ENCODE measurements around the gene C16orf95. TPM values are rescaled to one million over a fixed set of nuclear protein-coding genes. Genes with fewer than 3 reads are reported as not detected.

C16orf95 gene
- polyA plus RNA-seq, 3 donors from 2014 or later, result 3.2 to 7.7 (median 4.4) TPM

- Mint-ChIP-seq H3K4me1 (no peaks in the 10 kb centered on the region), H3K27ac (no peak overlapping the region), H3K9me3 (no peaks in the 10 kb centered on the region), H3K36me3 (peaks cover 3 to 5% (median 4%) of the 10 kb centered on the region in 3 donors), H3K4me3 (no peak overlapping the region), H3K27me3 (ENCODE audit: low read depth in 3 of 3) (no peaks in the 10 kb centered on the region)
- DNase-seq, result no peak
These were observed 6.6 kb downstream of the C16orf95 start for GRCh38 chr16:87310610-87311009.

GRCh38 chr16:87309620-87310525 is 7.3 kb downstream of the C16orf95 start:
- no peak overlapping the region for H3K4me3 Mint-ChIP-seq
- H3K36me3 Mint-ChIP-seq, result peaks cover 3 to 5% (median 4%) of the 10 kb centered on the region in 3 donors
- H3K9me3 Mint-ChIP-seq, result no peaks in the 10 kb centered on the region
- no peak overlapping the region for H3K27ac Mint-ChIP-seq
- H3K4me1 Mint-ChIP-seq, result no peaks in the 10 kb centered on the region
- no peak for DNase-seq
- H3K27me3 Mint-ChIP-seq (ENCODE audit: low read depth in 3 of 3), result no peaks in the 10 kb centered on the region

GRCh38 chr16:87308826-87309225 is 8.4 kb downstream of the C16orf95 start:
- H3K4me1 Mint-ChIP-seq, result no peaks in the 10 kb centered on the region
- DNase-seq, result no peak
- H3K27ac Mint-ChIP-seq, result no peak overlapping the region
- no peaks in the 10 kb centered on the region for H3K9me3 Mint-ChIP-seq
- no peak overlapping the region for H3K4me3 Mint-ChIP-seq
- H3K36me3 Mint-ChIP-seq, result peaks cover 3 to 5% (median 4%) of the 10 kb centered on the region in 3 donors
- H3K27me3 Mint-ChIP-seq (ENCODE audit: low read depth in 3 of 3), result no peaks in the 10 kb centered on the region

GRCh38 chr16:87306516-87306915 is 10.7 kb downstream of the C16orf95 start:
- Mint-ChIP-seq H3K9me3 (no peaks in the 10 kb centered on the region), H3K4me1 (no peaks in the 10 kb centered on the region), H3K27me3 (ENCODE audit: low read depth in 3 of 3) (no peaks in the 10 kb centered on the region), H3K27ac (no peak overlapping the region), H3K4me3 (no peak overlapping the region), H3K36me3 (peaks cover 3 to 5% (median 4%) of the 10 kb centered on the region in 3 donors)
- DNase-seq, result no peak

GRCh38 chr16:87305505-87306391 is 11.4 kb downstream of the C16orf95 start:
- Mint-ChIP-seq H3K36me3 (peaks cover 3 to 5% (median 4%) of the 10 kb centered on the region in 3 donors), H3K27ac (no peak overlapping the region), H3K9me3 (no peaks in the 10 kb centered on the region), H3K4me1 (no peaks in the 10 kb centered on the region), H3K27me3 (ENCODE audit: low read depth in 3 of 3) (no peaks in the 10 kb centered on the region), H3K4me3 (no peak overlapping the region)
- DNase-seq, result no peak

GRCh38 chr16:87304951-87305350 is 12.2 kb downstream of the C16orf95 start:
- H3K4me1 Mint-ChIP-seq, result no peaks in the 10 kb centered on the region
- H3K27ac Mint-ChIP-seq, result no peak overlapping the region
- H3K36me3 Mint-ChIP-seq, result peaks cover 3 to 5% (median 4%) of the 10 kb centered on the region in 3 donors
- H3K27me3 Mint-ChIP-seq (ENCODE audit: low read depth in 3 of 3), result no peaks in the 10 kb centered on the region
- DNase-seq, result no peak
- H3K9me3 Mint-ChIP-seq, result no peaks in the 10 kb centered on the region
- H3K4me3 Mint-ChIP-seq, result no peak overlapping the region

GRCh38 chr16:87303962-87304521 is 13.2 kb downstream of the C16orf95 start:
- H3K4me1 Mint-ChIP-seq, result no peaks in the 10 kb centered on the region
- DNase-seq, result no peak
- no peak overlapping the region for H3K27ac Mint-ChIP-seq

GRCh38 chr16:87303431-87303930 is 13.7 kb downstream of the C16orf95 start:
- no peaks in the 10 kb centered on the region for H3K27me3 Mint-ChIP-seq (ENCODE audit: low read depth in 3 of 3)
- no peak for DNase-seq
- H3K27ac Mint-ChIP-seq, result no peak overlapping the region
- no peak overlapping the region for H3K4me3 Mint-ChIP-seq
- H3K4me1 Mint-ChIP-seq, result no peaks in the 10 kb centered on the region
- peaks cover 0 to under 1% (median 0%) of the 10 kb centered on the region in 3 donors for H3K36me3 Mint-ChIP-seq
- no peaks in the 10 kb centered on the region for H3K9me3 Mint-ChIP-seq

More at GRCh38 chr16:87303962-87304521, 13.2 kb downstream of the C16orf95 start:
- Mint-ChIP-seq H3K4me3 (no peak overlapping the region), H3K36me3 (peaks cover 3 to 5% (median 4%) of the 10 kb centered on the region in 3 donors), H3K9me3 (no peaks in the 10 kb centered on the region), H3K27me3 (ENCODE audit: low read depth in 3 of 3) (no peaks in the 10 kb centered on the region)

GRCh38 chr16:87298857-87299465 is 18.2 kb downstream of the C16orf95 start:
- no peak overlapping the region for H3K4me3 Mint-ChIP-seq
- H3K4me1 Mint-ChIP-seq, result peaks cover 0 to 1% of the 10 kb centered on the region in 2 donors
- H3K36me3 Mint-ChIP-seq, result no peaks in the 10 kb centered on the region
- peaks cover 0 to 2% (median 1%) of the 10 kb centered on the region in 3 donors for H3K27me3 Mint-ChIP-seq (ENCODE audit: low read depth in 3 of 3)
- DNase-seq, result no peak
- peak overlapping the region in 1 of 6 donors; percentile 46 for H3K27ac Mint-ChIP-seq
- no peaks in the 10 kb centered on the region for H3K9me3 Mint-ChIP-seq

GRCh38 chr16:87297918-87298631 is 19.1 kb downstream of the C16orf95 start:
- DNase-seq, result peak; percentile 15 to 25 (median 25)
- Mint-ChIP-seq H3K27me3 (ENCODE audit: low read depth in 3 of 3) (peaks cover 0 to 2% (median 1%) of the 10 kb centered on the region in 3 donors), H3K4me1 (peaks cover 0 to 1% of the 10 kb centered on the region in 2 donors)

GRCh38 chr16:87297407-87297806 is 19.8 kb downstream of the C16orf95 start:
- Mint-ChIP-seq H3K4me1 (peaks cover 0 to 1% of the 10 kb centered on the region in 2 donors), H3K36me3 (no peaks in the 10 kb centered on the region), H3K4me3 (no peak overlapping the region), H3K27ac (no peak overlapping the region), H3K9me3 (no peaks in the 10 kb centered on the region), H3K27me3 (ENCODE audit: low read depth in 3 of 3) (peaks cover 0 to 2% (median 1%) of the 10 kb centered on the region in 3 donors)
- no peak for DNase-seq

More at GRCh38 chr16:87297918-87298631, 19.1 kb downstream of the C16orf95 start:
- H3K36me3 Mint-ChIP-seq, result no peaks in the 10 kb centered on the region
- H3K27ac Mint-ChIP-seq, result no peak overlapping the region
- H3K4me3 Mint-ChIP-seq, result no peak overlapping the region
- H3K9me3 Mint-ChIP-seq, result no peaks in the 10 kb centered on the region

- Mint-ChIP-seq H3K27ac (no peak overlapping the region), H3K4me1 (peaks cover 0 to 1% of the 10 kb centered on the region in 2 donors), H3K36me3 (peaks cover 0 to 3% (median 3%) of the 10 kb centered on the region in 3 donors), H3K4me3 (no peak overlapping the region), H3K27me3 (ENCODE audit: low read depth in 3 of 3) (peaks cover 0 to 2% (median 1%) of the 10 kb centered on the region in 3 donors), H3K9me3 (no peaks in the 10 kb centered on the region)
- DNase-seq, result no peak
These were observed 21.3 kb downstream of the C16orf95 start for GRCh38 chr16:87295661-87296531.
